ENCODE data around the gene LRP2.

Gene LRP2

GRCh38 chr2:169107645-169108044 lies 254.7 kb downstream of the LRP2 start:
- Histone ChIP-seq H3K27ac (ENCODE audit: low read depth, low read length) (no peak overlapping the region), H3K27me3 (ENCODE audit: insufficient read depth, low read length) (no peaks in the 10 kb centered on the region; the same call in 1 of the 2 replicates), H3K4me3 (ENCODE audit: low read length) (no peak overlapping the region), H3K4me1 (ENCODE audit: insufficient read depth, low read length) (peaks cover 13% of the 10 kb centered on the region; the same call in 1 of the 2 replicates), H3K36me3 (ENCODE audit: insufficient read depth, low read length) (no peaks in the 10 kb centered on the region), H3K9ac (ENCODE audit: low read depth, low read length) (no peak overlapping the region), H3K9me3 (ENCODE audit: insufficient read depth, low read depth, low read length) (no peaks in the 10 kb centered on the region)
- WGBS, result 96% methylated on average over 2 of the region's 2 CpGs

- Histone ChIP-seq H3K27ac (ENCODE audit: low read depth, low read length) (no peak overlapping the region), H3K36me3 (ENCODE audit: insufficient read depth, low read length) (no peaks in the 10 kb centered on the region), H3K9me3 (ENCODE audit: insufficient read depth, low read depth, low read length) (no peaks in the 10 kb centered on the region), H3K4me1 (ENCODE audit: insufficient read depth, low read length) (peaks cover 13% of the 10 kb centered on the region; the same call in 1 of the 2 replicates), H3K4me3 (ENCODE audit: low read length) (no peak overlapping the region), H3K27me3 (ENCODE audit: insufficient read depth, low read length) (no peaks in the 10 kb centered on the region; the same call in 1 of the 2 replicates), H3K9ac (ENCODE audit: low read depth, low read length) (no peak overlapping the region)
- WGBS, result 93% methylated on average over 4 of the region's 6 CpGs
These were observed 255.5 kb downstream of the LRP2 start for GRCh38 chr2:169106563-169107545.

DNA sequence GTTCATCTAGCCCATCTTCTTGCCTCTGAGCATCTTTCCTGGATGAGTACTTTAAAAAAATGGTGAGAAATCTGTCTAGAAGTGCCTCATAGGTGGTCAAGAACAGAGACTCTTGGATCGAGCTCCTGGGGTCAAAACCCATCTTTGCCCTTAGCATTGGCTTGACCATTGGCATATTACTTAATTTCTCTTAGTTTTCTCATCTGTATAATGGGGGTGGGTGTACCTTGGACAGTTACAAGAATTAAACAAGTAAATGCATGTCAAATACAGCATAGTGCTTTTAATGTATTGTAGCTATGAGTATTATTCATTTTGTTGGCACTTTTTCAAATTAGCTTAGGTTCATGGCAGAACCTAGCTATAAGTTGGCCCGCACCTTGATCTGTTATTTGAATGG lies 256.2 kb downstream of the LRP2 start:
- Histone ChIP-seq H3K4me1 (ENCODE audit: insufficient read depth, low read length) (peaks cover 12% of the 10 kb centered on the region; the same call in 1 of the 2 replicates), H3K36me3 (ENCODE audit: insufficient read depth, low read length) (no peaks in the 10 kb centered on the region), H3K9me3 (ENCODE audit: insufficient read depth, low read depth, low read length) (no peaks in the 10 kb centered on the region), H3K27ac (ENCODE audit: low read depth, low read length) (no peak overlapping the region), H3K9ac (ENCODE audit: low read depth, low read length) (no peak overlapping the region), H3K4me3 (ENCODE audit: low read length) (no peak overlapping the region), H3K27me3 (ENCODE audit: insufficient read depth, low read length) (no peaks in the 10 kb centered on the region; the same call in 1 of the 2 replicates)
- 99% methylated on average over 2 of the region's 2 CpGs for WGBS

GRCh38 chr2:169105476-169105875 lies 256.9 kb downstream of the LRP2 start:
- Histone ChIP-seq H3K9ac (ENCODE audit: low read depth, low read length) (no peak overlapping the region), H3K27me3 (ENCODE audit: insufficient read depth, low read length) (no peaks in the 10 kb centered on the region), H3K27ac (ENCODE audit: low read depth, low read length) (no peak overlapping the region), H3K4me1 (ENCODE audit: insufficient read depth, low read length) (peaks cover 6% of the 10 kb centered on the region; the same call in 1 of the 2 replicates), H3K9me3 (ENCODE audit: insufficient read depth, low read depth, low read length) (no peaks in the 10 kb centered on the region), H3K4me3 (ENCODE audit: low read length) (no peak overlapping the region), H3K36me3 (ENCODE audit: insufficient read depth, low read length) (no peaks in the 10 kb centered on the region)
- WGBS, result 77% methylated on average over 1 of the region's 1 CpG

GRCh38 chr2:169104848-169105247 lies 257.5 kb downstream of the LRP2 start:
- no peak overlapping the region for H3K4me3 ChIP-seq (ENCODE audit: low read length)
- H3K27me3 ChIP-seq (ENCODE audit: insufficient read depth, low read length), result no peaks in the 10 kb centered on the region
- no peak overlapping the region for H3K27ac ChIP-seq (ENCODE audit: low read depth, low read length)

GRCh38 chr2:169095621-169096105 lies 266.7 kb downstream of the LRP2 start:
- Histone ChIP-seq H3K4me1 (ENCODE audit: insufficient read depth, low read length) (no peaks in the 10 kb centered on the region), H3K9ac (ENCODE audit: low read depth, low read length) (no peak overlapping the region), H3K9me3 (ENCODE audit: insufficient read depth, low read depth, low read length) (no peaks in the 10 kb centered on the region), H3K4me3 (ENCODE audit: low read length) (no peak overlapping the region), H3K27me3 (ENCODE audit: insufficient read depth, low read length) (peaks cover 37% of the 10 kb centered on the region; the same call in 1 of the 2 replicates), H3K36me3 (ENCODE audit: insufficient read depth, low read length) (no peaks in the 10 kb centered on the region), H3K27ac (ENCODE audit: low read depth, low read length) (no peak overlapping the region)
- 91% methylated on average over 4 of the region's 5 CpGs for WGBS

More at GRCh38 chr2:169104848-169105247, 257.5 kb downstream of the LRP2 start:
- Histone ChIP-seq H3K9me3 (ENCODE audit: insufficient read depth, low read depth, low read length) (no peaks in the 10 kb centered on the region), H3K4me1 (ENCODE audit: insufficient read depth, low read length) (no peaks in the 10 kb centered on the region), H3K9ac (ENCODE audit: low read depth, low read length) (no peak overlapping the region), H3K36me3 (ENCODE audit: insufficient read depth, low read length) (no peaks in the 10 kb centered on the region)
- WGBS, result 100% methylated on average over 1 of the region's 1 CpG

- H3K27me3 ChIP-seq (ENCODE audit: insufficient read depth, low read length), result peaks cover 37% of the 10 kb centered on the region; the same call in 1 of the 2 replicates
- no peak overlapping the region for H3K27ac ChIP-seq (ENCODE audit: low read depth, low read length)
- no peak overlapping the region for H3K9ac ChIP-seq (ENCODE audit: low read depth, low read length)
- no peaks in the 10 kb centered on the region for H3K36me3 ChIP-seq (ENCODE audit: insufficient read depth, low read length)
- no peak overlapping the region for H3K4me3 ChIP-seq (ENCODE audit: low read length)
- no peaks in the 10 kb centered on the region for H3K4me1 ChIP-seq (ENCODE audit: insufficient read depth, low read length)
- H3K9me3 ChIP-seq (ENCODE audit: insufficient read depth, low read depth, low read length), result no peaks in the 10 kb centered on the region
- WGBS, result 60% methylated on average over 1 of the region's 1 CpG
These were observed 267.7 kb downstream of the LRP2 start for GRCh38 chr2:169094676-169095075.

GRCh38 chr2:169093535-169093934 lies 268.8 kb downstream of the LRP2 start:
- no peaks in the 10 kb centered on the region for H3K9me3 ChIP-seq (ENCODE audit: insufficient read depth, low read depth, low read length)
- no peaks in the 10 kb centered on the region for H3K4me1 ChIP-seq (ENCODE audit: insufficient read depth, low read length)
- no peak overlapping the region for H3K27ac ChIP-seq (ENCODE audit: low read depth, low read length)
- 96% methylated on average over 2 of the region's 2 CpGs for WGBS
- no peak overlapping the region for H3K4me3 ChIP-seq (ENCODE audit: low read length)
- peaks cover 37% of the 10 kb centered on the region; the same call in 1 of the 2 replicates for H3K27me3 ChIP-seq (ENCODE audit: insufficient read depth, low read length)
- no peaks in the 10 kb centered on the region for H3K36me3 ChIP-seq (ENCODE audit: insufficient read depth, low read length)
- H3K9ac ChIP-seq (ENCODE audit: low read depth, low read length), result no peak overlapping the region

GRCh38 chr2:169091761-169092519 lies 270.4 kb downstream of the LRP2 start:
- Histone ChIP-seq H3K27ac (ENCODE audit: low read depth, low read length) (no peak overlapping the region), H3K27me3 (ENCODE audit: insufficient read depth, low read length) (peaks cover 31% of the 10 kb centered on the region; the same call in 1 of the 2 replicates), H3K4me3 (ENCODE audit: low read length) (no peak overlapping the region), H3K9ac (ENCODE audit: low read depth, low read length) (no peak overlapping the region), H3K9me3 (ENCODE audit: insufficient read depth, low read depth, low read length) (no peaks in the 10 kb centered on the region), H3K36me3 (ENCODE audit: insufficient read depth, low read length) (no peaks in the 10 kb centered on the region), H3K4me1 (ENCODE audit: insufficient read depth, low read length) (no peaks in the 10 kb centered on the region)
- WGBS, result 86% methylated on average over 7 of the region's 8 CpGs

DNA sequence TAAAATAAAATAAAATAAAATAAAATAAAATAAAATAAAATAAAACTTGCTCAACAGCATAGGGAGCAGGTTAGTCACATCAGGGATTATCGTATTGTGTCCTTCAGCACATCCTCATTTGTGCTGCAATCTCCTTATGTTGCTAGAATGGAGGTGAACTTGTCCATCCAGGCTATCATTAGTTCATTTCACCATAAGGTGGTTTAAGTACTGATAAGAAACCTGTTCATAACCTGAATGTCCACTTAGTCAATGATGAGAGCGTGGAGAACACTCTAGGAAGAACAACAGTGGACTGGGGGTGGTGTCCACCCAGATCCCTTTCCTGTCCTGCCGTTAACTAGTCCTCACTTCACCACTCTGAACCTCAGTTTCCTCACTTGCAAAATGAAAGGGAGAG lies 271.1 kb downstream of the LRP2 start:
- H3K9ac ChIP-seq (ENCODE audit: low read depth, low read length), result no peak overlapping the region
- WGBS, result 100% methylated on average over 3 of the region's 3 CpGs
- no peaks in the 10 kb centered on the region for H3K4me1 ChIP-seq (ENCODE audit: insufficient read depth, low read length)
- no peaks in the 10 kb centered on the region for H3K9me3 ChIP-seq (ENCODE audit: insufficient read depth, low read depth, low read length)
- no peak overlapping the region for H3K27ac ChIP-seq (ENCODE audit: low read depth, low read length)
- H3K4me3 ChIP-seq (ENCODE audit: low read length), result no peak overlapping the region
- H3K27me3 ChIP-seq (ENCODE audit: insufficient read depth, low read length), result peaks cover 29% of the 10 kb centered on the region; the same call in 1 of the 2 replicates
- H3K36me3 ChIP-seq (ENCODE audit: insufficient read depth, low read length), result no peaks in the 10 kb centered on the region

All from HUES64 (cell line).